Measurements from ENCODE around the gene DPP4. TPM values are rescaled to one million over a fixed set of nuclear protein-coding genes. Genes with fewer than 3 reads are reported as not detected.

The DPP4 gene
- 1 to 10 TPM; 3.2 to 6.4 (median 5.1) TPM for total RNA-seq

GRCh38 chr2:162073888-162074631 lies at the start of gene DPP4:
TSS of gene DPP4 (minus strand) at chr2:162074215. CDS start at chr2:162073981, 234 bp downstream.
- WGBS, 2 donors = 1 to 5% methylated on average over 18 to 71 of the region's 71 CpGs
- TF ChIP-seq POLR2A (IDR thresholded peaks at IDR 0.05) (no peak), CTCF (IDR thresholded peaks at IDR 0.05) (no peak)
- no peak for DNase-seq (ENCODE audit: low spot score in 2 of 2)
- intact Hi-C loops (cut with DNase I; ENCODE audit: low total_unique reads) = no loop called here
- peak within 1 kb of the TSS; percentile 46 for H3K4me3 ChIP-seq (ENCODE audit: low read depth, poor library complexity, severe bottlenecking)

GRCh38 chr2:162118166-162119031 lies 44.4 kb upstream of the DPP4 start:
- intact Hi-C loops (cut with DNase I; ENCODE audit: low total_unique reads) = no loop called here
- H3K4me3 ChIP-seq (ENCODE audit: low read depth, poor library complexity, severe bottlenecking) = no peak overlapping the region
- no peak for DNase-seq (ENCODE audit: low spot score in 2 of 2)
- WGBS, 2 donors = 33 to 38% methylated on average over 7 of the region's 7 CpGs
- TF ChIP-seq POLR2A (IDR thresholded peaks at IDR 0.05) = no peak

GRCh38 chr2:162116352-162116751 lies 42.3 kb upstream of the DPP4 start:
- DNase-seq (ENCODE audit: low spot score in 2 of 2) = no peak
- intact Hi-C loops (cut with DNase I; ENCODE audit: low total_unique reads) = no loop called here
- H3K4me3 ChIP-seq (ENCODE audit: low read depth, poor library complexity, severe bottlenecking) = no peak overlapping the region
- TF ChIP-seq POLR2A (IDR thresholded peaks at IDR 0.05) (no peak), CTCF (IDR thresholded peaks at IDR 0.05) (no peak)

GRCh38 chr2:162115076-162115475 lies 41.1 kb upstream of the DPP4 start:
- intact Hi-C loops (cut with DNase I; ENCODE audit: low total_unique reads) = no loop called here

GRCh38 chr2:162114271-162114670 lies 40.3 kb upstream of the DPP4 start:
- 48 to 53% methylated on average over 1 of the region's 1 CpG for WGBS, 2 donors
- DNase-seq (ENCODE audit: low spot score in 2 of 2) = no peak
- TF ChIP-seq CTCF (IDR thresholded peaks at IDR 0.05) (no peak), POLR2A (IDR thresholded peaks at IDR 0.05) (no peak)
- no peak overlapping the region for H3K4me3 ChIP-seq (ENCODE audit: low read depth, poor library complexity, severe bottlenecking)
- intact Hi-C loops (cut with DNase I; ENCODE audit: low total_unique reads) = no loop called here

More at GRCh38 chr2:162115076-162115475, 41.1 kb upstream of the DPP4 start:
- DNase-seq (ENCODE audit: low spot score in 2 of 2) = no peak
- no peak overlapping the region for H3K4me3 ChIP-seq (ENCODE audit: low read depth, poor library complexity, severe bottlenecking)
- TF ChIP-seq CTCF (IDR thresholded peaks at IDR 0.05) (no peak), POLR2A (IDR thresholded peaks at IDR 0.05) (no peak)
- 98% methylated on average over 2 of the region's 2 CpGs for WGBS, 2 donors

- H3K4me3 ChIP-seq (ENCODE audit: low read depth, poor library complexity, severe bottlenecking) = no peak overlapping the region
- peak in 1 of 2 donors; percentile 73 for DNase-seq (ENCODE audit: low spot score in 2 of 2)
- TF ChIP-seq POLR2A (IDR thresholded peaks at IDR 0.05) (no peak), CTCF (IDR thresholded peaks at IDR 0.05) (no peak)
- intact Hi-C loops (cut with DNase I; ENCODE audit: low total_unique reads) = no loop called here
- 29 to 39% methylated on average over 1 of the region's 1 CpG for WGBS, 2 donors
Observed at GRCh38 chr2:162113776-162114168, 39.8 kb upstream of the DPP4 start.
